ENCODE results near the gene CRELD1. TPM values are rescaled to one million over a fixed set of nuclear protein-coding genes. Genes with fewer than 3 reads are reported as not detected.

CRELD1 gene
- total RNA-seq, 1 experiment from 2014 or later: 12.4 TPM

- peak; percentile 20 for DNase-seq (ENCODE audit: low read depth)
Measured at GRCh38 chr3:9955611-9956352, 22.1 kb downstream of the CRELD1 start.

GRCh38 chr3:9957214-9957613 is 23.6 kb downstream of the CRELD1 start:
- DNase-seq (ENCODE audit: low read depth): no peak

DNA sequence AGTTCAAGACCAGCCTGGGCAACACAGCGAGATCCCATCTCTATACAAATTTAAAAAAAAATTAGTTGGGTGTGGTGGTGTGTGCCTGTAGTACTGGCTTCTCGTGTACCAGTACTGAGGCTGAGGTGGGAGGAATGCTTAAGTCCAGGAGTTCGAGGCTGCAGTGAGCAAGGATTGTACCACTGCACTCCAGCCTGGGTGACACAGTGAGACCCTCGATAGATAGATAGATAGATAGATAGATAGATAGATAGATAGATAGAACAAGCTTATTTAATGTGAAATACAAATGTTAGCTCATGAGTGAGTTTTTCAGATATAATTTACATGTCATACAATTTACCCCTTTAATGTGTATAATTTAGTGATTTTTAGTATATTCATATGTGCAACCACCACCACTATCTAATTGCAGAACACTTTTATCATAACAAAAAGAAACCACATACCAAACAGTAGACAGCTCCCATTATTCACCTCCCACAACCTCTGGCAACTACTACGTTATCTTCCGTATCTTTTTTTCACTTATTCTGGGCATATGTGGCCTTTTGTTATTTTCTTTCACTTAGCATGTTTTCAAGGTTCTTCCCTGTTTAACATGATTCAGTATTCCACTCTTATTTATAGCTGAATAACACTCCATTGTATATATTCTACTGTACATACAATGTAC is 31.7 kb downstream of the CRELD1 start:
- no peak for DNase-seq (ENCODE audit: low read depth)

DNA sequence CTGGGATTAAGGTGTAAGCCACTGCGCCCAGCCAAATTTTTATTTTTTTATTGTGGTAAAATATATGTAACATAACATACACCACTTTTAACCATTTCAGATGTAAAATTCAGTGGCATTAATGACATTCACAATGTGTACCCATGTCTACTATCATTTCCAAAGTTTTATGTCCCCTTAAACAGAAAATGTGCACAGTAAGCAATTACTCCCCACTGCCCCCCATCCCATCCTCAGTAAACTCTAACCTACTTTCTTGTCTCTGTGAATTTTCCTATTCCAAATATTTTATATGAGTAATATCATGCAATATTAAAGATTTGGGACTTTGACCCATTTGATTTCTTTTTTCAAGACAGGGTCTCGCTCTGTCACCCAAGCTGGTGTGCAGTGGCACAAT is 33.2 kb downstream of the CRELD1 start:
- DNase-seq (ENCODE audit: low read depth): no peak

DNA sequence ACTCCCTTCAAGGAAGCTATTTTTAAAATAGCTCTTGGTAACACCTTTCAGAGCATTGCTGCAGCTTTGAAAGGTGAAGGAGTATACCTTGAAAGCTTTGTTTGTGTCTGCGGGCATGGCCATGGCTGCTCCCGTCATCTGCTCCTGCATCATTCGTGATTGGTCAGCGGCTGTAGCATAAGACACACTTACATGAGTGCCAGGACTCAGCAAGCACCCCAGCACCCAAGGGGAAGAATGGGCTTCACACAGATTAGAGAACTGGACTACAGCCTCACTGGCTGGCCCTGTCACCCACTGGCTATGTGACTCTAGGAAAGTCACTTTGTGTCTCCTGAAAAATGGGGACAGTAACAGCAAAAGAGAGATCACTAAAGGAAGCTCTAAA is 36.0 kb downstream of the CRELD1 start:
- DNase-seq (ENCODE audit: low read depth): no peak

- DNase-seq (ENCODE audit: low read depth): peak; percentile 29
Measured at GRCh38 chr3:9970020-9970652, 36.5 kb downstream of the CRELD1 start.

DNA sequence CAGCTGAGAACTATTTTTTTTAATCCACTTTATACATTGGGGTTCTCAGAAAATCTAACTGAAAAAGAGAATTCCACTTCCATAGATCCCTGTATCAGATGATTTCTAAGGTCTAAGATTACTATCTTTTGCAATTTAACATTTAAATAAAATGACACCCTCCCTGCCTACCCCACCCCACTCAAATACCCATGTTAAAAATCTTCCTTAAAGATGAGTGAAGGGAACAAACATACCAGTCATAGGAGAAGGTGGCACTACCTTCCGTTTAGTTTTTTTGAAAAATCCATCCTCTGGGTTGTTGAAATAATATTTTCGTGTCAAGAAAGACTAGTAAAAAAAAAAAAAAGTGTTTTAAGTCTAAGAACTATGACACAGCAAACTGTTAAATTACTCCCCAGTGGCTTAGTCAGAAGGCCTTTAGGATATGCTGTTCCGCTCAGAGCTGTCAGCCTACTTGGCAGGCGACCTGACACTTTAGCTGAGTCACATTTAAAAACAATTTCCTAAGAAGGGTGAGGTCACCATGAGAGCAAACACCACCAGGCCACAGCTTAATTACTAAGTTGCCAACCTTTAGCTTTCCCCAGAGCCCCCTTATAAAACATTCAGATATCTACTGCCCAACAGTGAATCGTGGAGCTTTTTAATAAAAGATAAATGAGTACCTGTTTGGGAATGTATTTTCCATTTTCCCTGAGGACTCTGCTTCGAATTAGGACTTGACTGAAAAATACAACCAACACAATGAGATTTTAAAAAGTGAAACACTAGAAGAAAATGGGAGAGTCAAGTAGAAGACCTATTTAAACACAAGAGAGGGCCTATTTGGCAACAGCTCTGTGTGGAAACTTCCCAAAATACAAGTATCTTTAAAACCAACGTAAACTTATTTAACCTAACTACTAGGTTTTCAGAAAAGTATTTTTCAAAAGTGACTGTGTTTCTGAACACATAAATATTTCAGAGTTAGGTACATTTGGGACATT is 43.4 kb downstream of the CRELD1 start:
- peak; percentile 96 for DNase-seq (ENCODE audit: low read depth)

- DNase-seq (ENCODE audit: low read depth): no peak
Measured at GRCh38 chr3:9978710-9979305, 45.2 kb downstream of the CRELD1 start.

GRCh38 chr3:9980251-9980650 is 46.6 kb downstream of the CRELD1 start:
- no peak for DNase-seq (ENCODE audit: low read depth)

DNA sequence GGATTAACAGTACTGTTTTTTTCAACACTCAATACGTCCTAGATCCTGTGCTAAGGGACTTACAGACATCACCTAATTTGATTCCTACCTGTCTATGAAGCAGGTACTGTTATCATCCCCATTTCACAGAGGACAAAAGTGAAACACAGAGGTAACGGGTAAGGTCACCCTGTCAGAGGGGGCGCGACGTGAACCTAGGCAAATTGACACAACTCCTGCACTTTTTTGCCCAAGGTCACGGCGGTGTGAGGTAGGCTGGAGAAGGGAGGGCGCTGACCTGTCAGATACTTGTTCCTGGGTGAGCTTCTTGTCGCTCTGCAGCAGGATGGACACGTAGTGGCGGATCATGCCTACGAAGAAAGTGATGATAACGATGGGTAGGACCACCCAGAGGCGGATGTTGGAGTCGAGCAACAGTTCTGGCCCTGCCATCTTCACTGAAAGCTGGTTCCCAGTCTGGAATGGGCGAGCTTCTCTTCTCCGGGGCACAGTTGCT is 52.6 kb downstream of the CRELD1 start:
- no peak for DNase-seq (ENCODE audit: low read depth)

DNA sequence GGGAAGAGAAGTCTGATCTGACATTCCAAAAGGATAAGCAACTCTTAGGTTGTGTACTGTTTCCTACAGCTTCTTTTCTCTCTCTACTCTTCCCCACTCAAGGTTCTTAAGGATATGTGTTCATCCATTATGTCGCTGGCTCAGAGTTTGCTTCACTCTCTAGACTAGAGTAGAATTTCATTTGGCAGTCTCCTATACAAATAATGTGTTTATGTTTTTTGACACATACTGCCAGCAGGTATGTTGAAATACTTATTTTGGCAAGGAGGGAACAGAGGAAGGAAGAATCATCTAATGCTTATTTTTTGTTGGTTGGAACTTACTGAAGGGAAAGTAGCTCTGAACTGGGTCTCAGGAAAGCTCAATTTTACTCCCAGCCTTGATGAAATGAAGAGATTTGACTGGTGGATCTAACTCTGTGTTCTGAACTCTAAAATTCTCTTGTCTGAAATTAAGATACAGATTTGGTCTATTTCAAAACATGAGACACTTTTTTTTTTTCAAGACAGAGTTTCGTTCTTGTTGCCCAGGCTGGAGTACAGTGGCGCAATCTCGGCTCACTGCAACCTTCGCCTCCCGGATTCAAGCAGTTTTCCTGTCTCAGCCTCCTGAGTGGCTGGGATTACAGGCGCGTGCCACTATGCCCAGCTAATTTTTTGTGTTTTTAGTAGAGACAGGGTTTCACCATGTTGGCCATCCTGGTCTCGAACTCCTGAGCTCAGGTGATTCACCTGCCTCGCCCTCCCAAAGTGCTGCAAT is 60.6 kb downstream of the CRELD1 start:
- no peak for DNase-seq (ENCODE audit: low read depth)

Other genes with a start within 250 kb of the CRELD1 start
- not detected in 2 replicates for gene CPNE9, start 230.0 kb upstream of the CRELD1 start, total RNA-seq (2014; rRNA removed; shearing (Covaris generic))
- 10.9 and 15.6 TPM in 2 replicates for gene BRPF1, start 202.1 kb upstream of the CRELD1 start, total RNA-seq (2014; rRNA removed; shearing (Covaris generic))
- gene OGG1, start 183.9 kb upstream of the CRELD1 start, total RNA-seq (2014; rRNA removed; shearing (Covaris generic)): 11.3 and 11.9 TPM in 2 replicates
- gene CAMK1, start 163.9 kb upstream of the CRELD1 start, total RNA-seq (2014; rRNA removed; shearing (Covaris generic)): 7.7 and 28.1 TPM in 2 replicates
- 50.1 and 50.9 TPM in 2 replicates for gene TADA3, start 141.4 kb upstream of the CRELD1 start, total RNA-seq (2014; rRNA removed; shearing (Covaris generic))
- gene ARPC4, start 140.8 kb upstream of the CRELD1 start, total RNA-seq (2014; rRNA removed; shearing (Covaris generic)): 148 and 203 TPM in 2 replicates
- gene TTLL3, start 123.6 kb upstream of the CRELD1 start, total RNA-seq (2014; rRNA removed; shearing (Covaris generic)): 0.68 and 1.6 TPM in 2 replicates
- gene RPUSD3, start 89.8 kb upstream of the CRELD1 start, total RNA-seq (2014; rRNA removed; shearing (Covaris generic)): 30.7 and 31.3 TPM in 2 replicates
- not detected in 2 replicates for gene CIDEC, start 53.6 kb upstream of the CRELD1 start, total RNA-seq (2014; rRNA removed; shearing (Covaris generic))
- gene JAGN1, start 43.2 kb upstream of the CRELD1 start, total RNA-seq (2014; rRNA removed; shearing (Covaris generic)): 22.7 and 22.8 TPM in 2 replicates
- gene IL17RE, start 31.0 kb upstream of the CRELD1 start, total RNA-seq (2014; rRNA removed; shearing (Covaris generic)): 0.06 and 0.18 TPM in 2 replicates
- 6.7 and 9.5 TPM in 2 replicates for gene IL17RC, start 16.7 kb upstream of the CRELD1 start, total RNA-seq (2014; rRNA removed; shearing (Covaris generic))
- gene PRRT3, start 18.6 kb downstream of the CRELD1 start, total RNA-seq (2014; rRNA removed; shearing (Covaris generic)): 0.46 and 0.57 TPM in 2 replicates
- 37.7 and 57.8 TPM in 2 replicates for gene EMC3, start 53.0 kb downstream of the CRELD1 start, total RNA-seq (2014; rRNA removed; shearing (Covaris generic))
- 48.5 and 51.9 TPM in 2 replicates for gene FANCD2, start 92.6 kb downstream of the CRELD1 start, total RNA-seq (2014; rRNA removed; shearing (Covaris generic))
- gene FANCD2OS, start 174.4 kb downstream of the CRELD1 start, total RNA-seq (2014; rRNA removed; shearing (Covaris generic)): not detected in 2 replicates
- 52.3 and 59.0 TPM in 2 replicates for gene BRK1, start 181.8 kb downstream of the CRELD1 start, total RNA-seq (2014; rRNA removed; shearing (Covaris generic))
- 23.8 and 25.0 TPM in 2 replicates for gene VHL, start 207.9 kb downstream of the CRELD1 start, total RNA-seq (2014; rRNA removed; shearing (Covaris generic))
- 12.7 and 13.3 TPM in 2 replicates for gene IRAK2, start 231.1 kb downstream of the CRELD1 start, total RNA-seq (2014; rRNA removed; shearing (Covaris generic))

Data from Daoy (cell line).